22Rv1 (cell line): ENCODE data around the gene PTPRG.

ENCODE experiments used
- H3K27ac ChIP-seq: fragments of 450-650 bp; 2 replicates; pipeline ENCODE4 v1.5.1; 2017
- ZFX ChIP-seq: fragments of 450-650 bp; IDR thresholded peaks from 2 replicates; pipeline ENCODE4 v1.6.1; 2017; ENCODE audit warnings: antibody characterized with exemption, borderline replicate concordance
- TF ChIP-seq, protein P1 (sequence below): fragments of 450-650 bp; IDR thresholded peaks from 2 replicates; pipeline ENCODE4 v1.5.1; 2017; ENCODE audit warnings: mild to moderate bottlenecking

Gene PTPRG

DNA sequence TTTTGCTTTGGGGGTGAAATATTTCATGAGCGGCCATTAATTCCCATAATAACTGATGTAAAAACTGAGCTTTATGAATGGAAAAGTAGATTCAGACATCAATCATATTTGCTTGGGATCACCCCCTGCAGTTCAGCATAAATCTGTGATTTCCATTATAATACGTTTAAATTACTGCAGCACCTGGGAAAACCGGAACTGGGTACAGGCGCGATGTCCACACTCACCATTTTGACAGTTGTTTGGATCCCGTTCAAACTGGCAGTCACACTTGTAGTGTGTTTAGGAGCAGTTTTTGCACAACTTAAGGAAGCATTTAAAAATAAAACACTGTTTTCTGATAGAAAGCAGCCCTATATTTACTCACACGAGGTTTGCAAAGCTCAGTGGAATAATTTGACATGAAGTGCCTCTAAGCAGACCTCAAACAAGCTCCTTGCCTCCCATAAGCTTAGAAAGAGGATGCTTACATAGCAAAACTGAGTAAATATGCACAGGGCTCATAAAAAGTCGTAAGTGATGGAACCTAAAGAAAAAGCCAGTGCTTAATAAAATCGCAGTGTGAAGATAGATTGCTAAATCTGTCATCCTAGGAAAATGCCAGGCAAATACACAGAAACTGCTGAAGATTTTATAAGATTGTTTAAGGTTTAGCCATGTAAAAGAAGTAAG is 377.6 kb downstream of the PTPRG start:
- H3K27ac ChIP-seq, result no peak overlapping the region
- no peak for TF ChIP-seq ZFX

DNA sequence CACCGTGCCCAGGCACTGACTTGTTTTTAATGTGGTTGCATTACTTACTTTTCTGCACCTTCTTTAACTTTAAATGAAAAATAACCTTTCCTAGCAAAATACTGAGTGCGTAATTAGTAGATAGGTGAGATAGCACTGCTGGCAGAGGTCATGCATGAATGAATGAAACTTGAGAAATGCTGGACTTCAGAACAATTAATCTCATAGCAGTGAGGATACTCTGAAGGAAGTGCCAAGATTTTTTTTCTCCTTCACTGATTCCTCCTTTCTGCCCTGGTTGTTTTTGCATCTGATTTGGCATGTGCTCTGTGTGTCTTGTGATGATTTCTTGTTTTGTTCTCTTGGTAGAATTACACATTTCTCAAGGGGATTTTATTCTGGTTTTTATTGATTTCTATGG is 378.9 kb downstream of the PTPRG start:
- no peak overlapping the region for H3K27ac ChIP-seq
- no peak for TF ChIP-seq ZFX
- TF ChIP-seq, protein P1, sequence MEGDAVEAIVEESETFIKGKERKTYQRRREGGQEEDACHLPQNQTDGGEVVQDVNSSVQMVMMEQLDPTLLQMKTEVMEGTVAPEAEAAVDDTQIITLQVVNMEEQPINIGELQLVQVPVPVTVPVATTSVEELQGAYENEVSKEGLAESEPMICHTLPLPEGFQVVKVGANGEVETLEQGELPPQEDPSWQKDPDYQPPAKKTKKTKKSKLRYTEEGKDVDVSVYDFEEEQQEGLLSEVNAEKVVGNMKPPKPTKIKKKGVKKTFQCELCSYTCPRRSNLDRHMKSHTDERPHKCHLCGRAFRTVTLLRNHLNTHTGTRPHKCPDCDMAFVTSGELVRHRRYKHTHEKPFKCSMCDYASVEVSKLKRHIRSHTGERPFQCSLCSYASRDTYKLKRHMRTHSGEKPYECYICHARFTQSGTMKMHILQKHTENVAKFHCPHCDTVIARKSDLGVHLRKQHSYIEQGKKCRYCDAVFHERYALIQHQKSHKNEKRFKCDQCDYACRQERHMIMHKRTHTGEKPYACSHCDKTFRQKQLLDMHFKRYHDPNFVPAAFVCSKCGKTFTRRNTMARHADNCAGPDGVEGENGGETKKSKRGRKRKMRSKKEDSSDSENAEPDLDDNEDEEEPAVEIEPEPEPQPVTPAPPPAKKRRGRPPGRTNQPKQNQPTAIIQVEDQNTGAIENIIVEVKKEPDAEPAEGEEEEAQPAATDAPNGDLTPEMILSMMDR, result no peak

DNA sequence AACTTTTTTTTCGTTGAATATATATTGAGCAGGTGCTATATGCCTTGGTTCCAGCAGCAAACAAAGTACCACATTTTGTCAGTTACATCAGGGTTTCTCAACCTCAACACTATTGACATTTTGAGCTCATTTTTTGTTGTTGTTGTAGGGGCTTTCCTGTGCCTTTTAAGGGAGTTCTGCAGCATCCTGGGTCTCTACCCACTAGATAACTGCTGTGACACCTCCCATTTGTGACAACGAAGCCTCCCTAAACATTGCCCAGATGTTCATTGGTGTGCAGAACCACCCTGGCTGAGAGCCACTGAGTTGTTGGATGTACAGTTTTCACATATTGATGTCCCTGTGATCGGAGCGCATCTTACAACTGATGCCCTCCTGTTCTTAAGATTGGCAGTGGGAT is 382.6 kb downstream of the PTPRG start:
- TF ChIP-seq, protein P1, result no peak
- no peak for TF ChIP-seq ZFX
- no peak overlapping the region for H3K27ac ChIP-seq

DNA sequence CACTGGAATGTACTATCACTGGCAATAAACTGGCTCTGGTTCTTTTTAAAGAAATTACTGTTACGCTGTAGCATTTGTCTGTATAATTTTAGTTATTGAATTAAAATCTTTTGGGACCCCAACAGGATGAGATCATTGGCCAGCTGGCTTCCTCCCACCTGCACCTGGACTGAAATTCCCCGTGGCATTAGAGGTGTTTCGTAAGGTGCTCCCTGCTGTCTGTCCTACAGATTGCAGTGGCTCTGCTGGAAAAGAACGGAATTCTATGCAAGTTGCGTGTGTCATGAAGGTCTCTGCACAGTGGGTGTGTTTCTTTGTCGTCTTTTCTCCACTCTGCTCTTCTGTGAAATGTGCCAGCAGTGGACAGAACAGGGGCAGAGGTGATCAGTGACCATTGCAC is 383.4 kb downstream of the PTPRG start:
- no peak overlapping the region for H3K27ac ChIP-seq
- no peak for TF ChIP-seq ZFX
- TF ChIP-seq, protein P1, result no peak

DNA sequence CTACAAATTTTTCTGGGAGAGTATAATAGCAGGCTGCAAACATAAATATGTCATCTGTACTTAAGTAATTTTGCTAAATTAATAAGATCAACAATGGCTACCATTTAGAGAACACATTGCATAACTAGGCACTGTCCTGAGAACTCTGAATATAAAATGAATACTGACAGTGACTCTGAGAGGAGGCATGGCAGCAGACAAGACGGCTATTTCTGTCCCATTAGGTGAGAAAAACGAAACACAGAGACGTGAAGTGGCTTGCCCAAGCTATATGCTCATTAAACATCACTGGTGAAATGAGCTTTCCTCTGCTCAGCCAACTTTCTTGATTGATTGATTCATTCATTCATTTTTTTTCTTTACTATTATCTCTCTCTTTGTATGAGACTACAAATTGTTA is 384.3 kb downstream of the PTPRG start:
- TF ChIP-seq, protein P1, result no peak
- no peak for TF ChIP-seq ZFX
- H3K27ac ChIP-seq, result no peak overlapping the region

DNA sequence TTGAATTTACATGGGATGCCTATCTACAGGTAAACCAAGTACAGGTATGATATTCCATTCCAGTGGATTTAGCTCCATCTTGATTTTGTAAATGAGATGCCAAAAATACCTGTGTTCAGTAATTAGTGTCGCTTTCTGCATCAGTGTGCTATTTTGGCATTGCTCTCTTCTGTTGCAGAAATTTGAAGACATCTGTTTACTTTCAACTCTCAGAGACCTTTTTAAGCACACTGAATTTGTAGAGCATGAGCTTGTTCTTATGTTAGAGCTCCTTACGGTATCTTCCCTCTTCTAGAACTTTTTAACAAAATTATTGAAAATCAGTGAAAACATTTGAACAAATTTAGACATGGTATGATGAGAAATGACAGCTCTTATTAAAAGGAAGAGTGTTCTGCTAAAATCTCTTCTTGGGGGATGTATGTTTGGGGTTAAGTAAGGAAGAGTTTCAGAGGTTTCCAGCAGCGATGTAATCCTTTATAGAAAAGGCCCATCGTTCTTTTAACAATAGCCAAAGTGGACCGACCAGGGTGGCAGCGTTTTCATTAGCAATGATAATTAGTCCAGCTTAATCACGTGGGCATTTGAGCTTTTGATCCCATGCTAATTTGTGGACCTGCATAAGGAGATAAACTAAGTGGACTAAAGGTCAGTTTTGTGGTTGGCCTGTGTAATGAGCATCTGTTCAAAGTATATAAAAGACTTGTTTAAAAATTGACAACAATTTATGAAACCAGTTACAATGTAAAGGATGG is 385.4 kb downstream of the PTPRG start:
- TF ChIP-seq, protein P1, result no peak
- TF ChIP-seq ZFX, result no peak

DNA sequence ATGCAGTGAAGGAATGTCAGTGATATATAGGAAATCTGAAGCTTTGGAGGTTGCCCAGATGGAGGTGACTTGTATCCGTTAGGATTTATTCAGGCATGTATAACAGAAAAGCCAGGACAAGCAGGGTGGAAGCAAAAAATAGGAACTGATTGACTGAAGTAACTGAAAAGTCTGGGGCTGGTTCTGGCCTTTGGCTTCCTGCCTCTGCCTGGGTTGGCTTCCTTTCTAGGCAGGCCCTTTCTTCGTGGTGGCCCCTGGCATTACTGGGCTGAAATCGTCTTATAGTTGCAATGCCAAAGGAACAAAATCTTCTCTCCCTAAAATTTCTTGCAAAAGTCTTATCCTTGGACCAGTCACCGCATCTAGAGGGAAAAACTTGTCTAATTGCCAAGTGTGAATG is 386.1 kb downstream of the PTPRG start:
- H3K27ac ChIP-seq, result no peak overlapping the region
- TF ChIP-seq, protein P1, result no peak
- TF ChIP-seq ZFX, result no peak

More for the DNA sequence above, 385.4 kb downstream of the PTPRG start:
- no peak overlapping the region for H3K27ac ChIP-seq
